NCI-H1436 (cell line): ENCODE measurements around the gene P4HB.

Experiments used
- DNase-seq: peaks from one replicate; lab custom pipeline; 2025; lab: John Stamatoyannopoulos, UW

The P4HB gene

GRCh38 chr17:81859906-81860755, at the start of gene P4HB:
P4HB (minus strand) TSS chr17:81860535; CDS start chr17:81860471, 64 bp downstream.
- DNase-seq: no peak

- DNase-seq: no peak
Observed at GRCh38 chr17:81909231-81909630, 48.9 kb upstream of the P4HB start.

GRCh38 chr17:81908793-81909192, 48.5 kb upstream of the P4HB start:
- DNase-seq: no peak

DNA sequence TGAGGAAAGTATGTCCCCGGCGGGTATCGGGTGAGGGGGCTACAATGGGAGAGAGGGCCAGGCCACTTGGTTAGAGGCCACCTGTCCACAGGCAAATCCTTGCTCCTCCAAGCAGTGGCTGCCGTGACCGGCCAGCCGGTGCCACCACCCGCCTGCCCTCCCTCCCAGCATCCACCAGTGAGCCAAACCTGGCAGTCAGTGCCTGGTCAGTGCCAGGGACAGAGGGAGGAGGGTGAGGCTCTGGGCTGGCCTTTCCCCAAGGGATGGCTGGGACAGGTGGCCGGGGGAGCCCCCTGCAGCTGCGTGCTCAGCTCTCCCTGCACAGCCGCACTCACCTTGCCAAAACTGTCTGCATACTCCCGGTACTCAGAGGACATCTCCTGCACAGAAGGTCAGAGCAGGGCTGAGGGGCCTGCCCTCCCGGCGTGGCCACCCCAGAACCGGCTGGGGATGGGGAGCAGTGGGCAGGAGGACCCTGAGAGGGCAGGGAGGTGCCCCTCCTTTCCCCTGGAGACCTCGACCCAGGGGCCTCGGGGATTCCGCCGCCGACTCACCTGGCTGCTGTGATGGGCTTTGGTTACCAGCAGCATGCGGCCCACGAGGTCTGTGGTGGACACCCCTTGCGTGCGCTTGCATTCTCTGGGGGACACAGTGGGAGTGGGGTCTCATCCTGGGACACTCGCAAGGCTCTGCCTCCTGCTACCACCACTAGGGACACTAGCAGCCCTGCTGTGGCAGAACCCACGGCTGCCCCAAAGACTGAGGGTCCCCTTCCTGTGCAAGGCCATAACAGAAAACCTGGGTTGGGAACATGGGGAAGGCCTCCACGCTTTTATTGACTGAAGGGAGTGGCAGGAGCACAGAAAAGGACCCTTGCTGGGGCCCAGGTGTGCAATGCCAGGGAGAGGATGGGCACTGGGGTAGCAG, 47.1 kb upstream of the P4HB start:
- DNase-seq: no peak

DNA sequence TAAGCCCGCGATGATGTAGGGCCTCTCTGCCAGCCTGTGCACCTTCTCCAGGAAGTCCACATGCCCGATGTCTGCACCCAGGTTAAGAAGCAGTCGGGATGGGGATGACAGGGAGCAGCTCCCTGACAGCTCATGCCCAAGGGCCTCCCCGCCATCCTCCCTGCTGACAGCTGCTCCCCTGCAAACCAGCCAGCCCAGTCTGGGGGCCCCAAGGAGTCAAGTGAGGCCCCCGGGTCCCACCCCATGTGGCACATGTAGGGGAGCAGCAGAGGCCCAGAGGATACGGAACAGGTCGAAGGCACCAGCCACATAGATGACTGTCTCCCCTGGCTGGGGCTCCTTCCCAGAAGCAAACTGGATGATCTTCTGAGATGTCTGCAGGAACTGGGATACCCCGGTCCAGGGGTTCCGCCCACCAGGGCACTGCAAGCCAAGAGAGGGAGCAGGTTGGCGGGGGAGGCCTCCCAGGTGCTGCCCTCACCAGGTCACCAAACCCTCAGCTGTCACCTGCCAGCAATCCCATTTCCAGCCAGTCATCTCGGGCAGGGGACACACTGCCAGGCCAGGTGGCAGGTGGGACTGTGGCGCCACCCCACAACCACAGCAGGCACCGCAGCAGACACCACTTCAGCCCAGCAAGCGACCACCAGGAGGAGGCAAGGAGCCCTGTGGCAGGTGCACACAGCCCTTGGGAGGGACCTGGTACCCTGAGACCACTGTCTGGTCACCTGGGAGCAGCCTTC, 46.3 kb upstream of the P4HB start:
- no peak for DNase-seq

DNA sequence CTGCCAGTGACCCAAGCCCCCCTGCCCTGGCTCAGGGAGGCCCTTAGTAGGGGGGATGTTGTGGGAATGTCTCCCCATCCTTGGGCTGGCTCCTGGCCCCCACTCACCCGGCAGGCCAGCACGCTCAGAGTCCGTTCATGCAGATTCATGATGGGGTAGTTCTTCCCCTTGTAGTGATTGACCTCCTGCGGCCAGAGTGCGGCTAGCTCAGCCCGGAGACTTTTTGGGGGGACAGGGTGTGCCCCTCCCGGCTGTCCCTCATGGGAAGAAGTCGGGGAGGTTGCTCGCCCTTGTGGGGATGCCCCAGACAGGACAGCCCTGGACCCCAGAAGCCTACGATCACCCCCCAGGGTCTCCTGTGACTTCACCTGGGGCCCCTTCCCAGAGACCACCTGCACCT, 45.7 kb upstream of the P4HB start:
- no peak for DNase-seq

- DNase-seq: no peak
Observed at GRCh38 chr17:81905424-81905875, 45.1 kb upstream of the P4HB start.

DNA sequence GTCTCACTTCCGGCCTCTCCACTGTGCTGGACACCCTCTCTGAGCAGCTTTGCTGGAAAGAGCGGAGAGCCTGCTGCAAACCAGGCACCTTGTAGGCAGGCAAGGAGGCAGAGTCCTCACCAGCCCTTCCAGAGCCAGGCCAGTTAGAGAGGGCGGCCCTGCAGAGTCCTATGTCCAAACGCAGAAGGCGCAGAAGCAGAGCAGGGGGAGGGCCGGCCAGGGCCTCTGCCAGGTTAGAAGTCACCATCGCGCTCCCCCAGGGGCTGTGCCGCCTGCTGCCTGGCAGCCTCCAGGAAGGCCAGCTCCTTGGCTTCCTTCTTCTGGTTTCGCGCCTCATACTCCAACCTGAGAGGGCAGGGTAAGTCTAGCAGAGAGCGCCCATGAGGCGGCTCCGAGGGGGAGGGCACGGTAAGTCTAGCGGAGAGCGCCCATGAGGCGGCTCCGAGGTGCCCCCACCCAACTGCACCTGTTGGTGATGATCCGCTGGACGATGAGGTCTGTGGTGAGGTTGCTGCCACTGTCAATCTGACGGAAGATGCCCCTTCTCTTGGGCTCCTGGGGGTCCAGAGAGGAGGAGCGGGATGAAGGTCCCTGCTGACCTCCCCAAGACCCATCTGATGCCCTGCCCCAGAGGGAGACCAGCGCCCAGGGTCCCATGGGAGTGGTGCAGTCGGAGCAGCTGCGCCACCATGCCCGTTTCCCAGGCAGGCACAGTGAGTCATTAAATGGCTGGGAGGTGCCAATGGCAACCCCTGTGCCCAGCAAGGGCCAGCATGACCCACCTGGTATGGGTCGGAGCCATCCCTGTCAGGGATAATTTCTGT, 44.5 kb upstream of the P4HB start:
- DNase-seq: no peak

GRCh38 chr17:81903896-81904599, 43.7 kb upstream of the P4HB start:
- no peak for DNase-seq

DNA sequence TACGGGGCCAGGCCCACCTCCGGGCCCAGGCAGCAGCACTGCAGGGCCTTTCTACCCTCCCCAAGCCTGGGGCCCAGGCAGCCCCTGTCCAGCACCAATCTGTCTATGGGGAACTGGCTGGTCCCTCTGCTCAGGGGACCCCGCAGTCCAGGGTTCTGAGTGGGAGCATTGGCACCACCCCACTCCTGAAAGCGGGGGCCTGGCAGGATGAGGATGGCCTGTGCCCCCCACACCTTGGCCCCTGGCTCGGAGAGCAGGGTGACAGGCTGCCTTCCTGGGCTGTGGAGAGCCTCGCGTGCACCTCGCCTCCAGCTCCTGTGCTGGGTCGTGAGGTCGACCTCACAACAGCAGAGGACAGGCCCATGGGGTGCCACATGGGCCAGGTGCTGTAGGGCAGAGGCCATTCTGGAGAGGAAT, 43.1 kb upstream of the P4HB start:
- DNase-seq: no peak

DNA sequence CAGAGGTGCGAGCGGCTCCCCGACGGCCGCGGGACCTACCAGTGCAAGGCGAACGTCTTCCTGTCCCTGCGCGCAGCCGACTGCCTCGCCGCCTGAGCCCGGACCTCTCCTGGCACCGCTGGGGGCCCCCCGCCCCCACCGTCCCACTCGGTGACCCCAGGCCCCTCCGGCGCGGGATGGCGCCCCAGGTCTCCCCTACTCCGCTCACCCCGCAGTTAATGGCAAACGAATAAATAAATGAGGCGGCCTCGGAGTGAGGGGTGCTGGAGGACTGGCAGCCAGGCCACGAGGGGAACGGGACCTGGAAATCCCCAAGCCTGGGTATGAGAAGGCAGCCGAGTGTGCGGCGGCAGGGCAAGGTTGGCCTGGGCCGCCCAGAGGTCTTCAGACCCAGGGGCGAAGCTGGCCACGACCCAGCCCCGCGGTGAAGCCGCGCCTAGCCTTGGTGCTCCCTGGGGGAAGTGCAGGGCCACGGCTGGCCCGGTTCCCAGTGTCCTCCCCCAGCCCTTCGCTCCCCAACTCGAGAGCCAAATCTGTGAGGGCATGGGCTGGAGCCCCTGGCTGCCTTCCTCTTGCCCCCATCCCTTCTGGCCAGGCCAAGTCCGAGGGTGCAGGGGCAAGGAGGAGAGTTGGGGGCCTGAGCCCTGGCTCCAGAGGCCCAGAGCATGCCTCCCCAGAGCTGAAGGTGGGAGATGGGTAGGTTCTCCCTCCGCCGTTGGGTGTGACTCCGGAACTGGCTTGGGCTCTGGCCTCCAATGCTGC, 42.5 kb upstream of the P4HB start:
- no peak for DNase-seq

DNA sequence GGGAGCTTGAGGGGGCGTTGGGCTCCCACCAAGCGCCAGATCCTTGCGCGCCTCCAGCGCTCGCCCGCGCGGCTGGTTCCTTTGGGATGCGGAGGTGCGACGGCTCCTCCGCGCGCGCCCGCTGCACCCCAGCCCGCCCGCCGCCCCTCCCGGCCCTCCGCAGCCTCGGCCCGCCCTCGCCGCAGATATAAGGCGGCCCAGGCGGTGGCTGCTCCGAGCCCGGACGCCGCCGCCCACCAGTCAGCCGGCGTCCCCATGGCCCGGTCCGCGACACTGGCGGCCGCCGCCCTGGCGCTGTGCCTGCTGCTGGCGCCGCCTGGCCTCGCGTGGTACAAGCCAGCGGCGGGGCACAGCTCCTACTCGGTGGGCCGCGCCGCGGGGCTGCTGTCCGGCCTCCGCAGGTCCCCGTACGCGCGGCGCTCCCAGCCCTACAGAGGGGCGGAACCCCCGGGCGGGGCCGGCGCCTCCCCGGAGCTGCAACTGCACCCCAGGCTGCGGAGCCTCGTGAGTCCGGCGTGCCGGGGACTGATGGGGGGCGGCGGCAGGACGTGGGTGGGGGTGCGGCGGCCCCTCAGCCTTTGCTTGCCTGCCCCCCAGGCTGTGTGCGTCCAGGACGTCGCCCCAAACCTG, 41.8 kb upstream of the P4HB start, which contains the start of gene NPB:
NPB (plus strand) TSS at position 216 of the 630 bp plus-strand sequence; CDS start at position 256, 40 bp downstream.
- DNase-seq: no peak

DNA sequence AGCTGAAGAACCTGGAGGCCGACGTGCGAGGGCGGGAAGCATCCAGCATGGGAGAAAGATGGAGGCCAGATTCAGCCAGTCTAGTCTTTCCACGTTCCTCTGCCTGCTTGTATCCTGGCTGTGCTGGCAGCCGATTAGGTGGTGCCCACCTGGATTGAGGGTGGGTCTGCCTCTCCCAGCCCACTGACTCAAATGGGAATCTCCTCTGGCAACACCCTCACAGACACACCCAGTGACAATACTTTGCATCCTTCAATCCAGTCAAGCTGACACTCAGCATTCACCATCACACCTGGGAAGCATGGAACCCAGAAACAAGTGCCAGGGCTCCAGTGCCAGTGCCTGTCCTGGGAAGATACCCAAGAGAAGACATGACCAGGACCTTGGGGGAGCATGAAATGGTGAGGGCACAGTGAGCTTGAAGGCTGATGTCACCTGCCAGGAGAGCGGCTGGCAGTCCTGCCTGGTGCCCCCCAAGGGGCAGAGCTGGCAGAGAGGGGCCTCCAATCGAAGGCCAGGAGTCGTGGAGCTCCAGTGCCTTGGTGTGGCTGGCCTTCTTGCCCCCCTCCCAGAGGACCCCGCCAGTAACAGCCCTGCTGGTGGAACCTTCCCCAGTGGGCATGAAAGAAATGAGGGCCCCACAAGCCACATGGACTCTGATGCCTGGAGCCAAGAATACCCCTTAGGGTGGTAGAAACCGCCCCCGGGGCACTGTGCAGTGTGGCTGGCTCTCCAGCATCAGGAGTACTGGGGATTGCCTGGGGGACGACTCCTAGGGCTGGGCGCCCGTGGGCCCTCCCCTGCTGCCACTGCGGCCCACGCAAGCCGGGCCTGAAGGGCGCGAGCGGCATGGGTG, 41.1 kb upstream of the P4HB start:
- no peak for DNase-seq

DNA sequence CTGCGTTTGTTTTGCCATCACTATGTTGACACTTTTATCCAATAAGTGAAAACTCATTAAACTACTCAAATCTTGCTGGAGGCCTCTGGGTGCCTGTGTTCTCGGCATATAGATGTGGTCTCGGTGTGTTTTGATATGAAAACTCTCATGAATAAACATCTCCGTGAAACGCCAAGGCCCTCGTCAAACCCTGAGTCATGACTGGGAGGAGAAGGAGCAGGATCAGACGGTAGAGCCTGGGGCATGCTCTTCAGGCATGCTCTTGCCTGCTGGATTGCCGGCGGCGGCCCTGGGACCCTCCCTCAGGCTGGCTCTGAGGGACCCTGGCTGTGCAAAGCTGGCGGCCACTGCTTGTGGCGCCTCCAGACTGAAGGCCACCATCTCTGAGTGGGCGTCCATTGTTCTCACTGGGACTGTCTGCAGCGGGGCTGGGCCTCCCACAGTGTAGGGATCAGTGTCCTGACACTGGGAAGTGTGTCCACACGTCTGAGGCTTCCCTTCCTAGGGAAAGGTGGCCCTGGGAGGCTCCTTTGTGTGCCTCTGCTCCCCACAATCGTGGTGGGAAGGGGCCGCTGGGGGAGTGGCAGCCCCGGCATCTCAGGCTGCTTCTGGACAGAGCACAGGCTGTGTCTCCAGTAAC, 40.0 kb upstream of the P4HB start:
- DNase-seq: no peak

DNA sequence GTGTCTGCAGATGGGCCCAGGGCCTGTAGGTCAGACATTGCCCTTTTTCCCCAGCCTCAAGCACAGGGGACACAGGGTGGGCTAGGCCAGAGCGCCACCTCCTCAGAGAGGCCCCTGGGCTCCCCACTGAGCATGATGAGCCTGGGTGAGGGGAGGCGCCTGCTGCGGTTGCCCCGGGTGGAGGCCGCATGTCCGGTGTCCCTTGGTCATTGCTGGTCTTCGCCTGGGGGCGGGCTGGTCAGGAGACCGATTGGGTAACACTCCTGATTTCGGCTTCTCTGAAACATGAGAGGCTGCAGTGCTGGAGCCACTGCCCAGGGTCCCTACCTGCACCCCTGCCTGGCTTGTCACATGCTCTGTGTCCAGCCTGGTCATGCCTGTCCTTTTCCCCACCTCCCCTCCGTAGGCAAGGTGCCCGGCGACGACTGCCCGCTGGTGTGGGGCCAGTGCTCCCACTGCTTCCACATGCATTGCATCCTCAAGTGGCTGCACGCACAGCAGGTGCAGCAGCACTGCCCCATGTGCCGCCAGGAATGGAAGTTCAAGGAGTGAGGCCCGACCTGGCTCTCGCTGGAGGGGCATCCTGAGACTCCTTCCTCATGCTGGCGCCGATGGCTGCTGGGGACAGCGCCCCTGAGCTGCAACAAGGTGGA, 39.3 kb upstream of the P4HB start:
- DNase-seq: no peak

DNA sequence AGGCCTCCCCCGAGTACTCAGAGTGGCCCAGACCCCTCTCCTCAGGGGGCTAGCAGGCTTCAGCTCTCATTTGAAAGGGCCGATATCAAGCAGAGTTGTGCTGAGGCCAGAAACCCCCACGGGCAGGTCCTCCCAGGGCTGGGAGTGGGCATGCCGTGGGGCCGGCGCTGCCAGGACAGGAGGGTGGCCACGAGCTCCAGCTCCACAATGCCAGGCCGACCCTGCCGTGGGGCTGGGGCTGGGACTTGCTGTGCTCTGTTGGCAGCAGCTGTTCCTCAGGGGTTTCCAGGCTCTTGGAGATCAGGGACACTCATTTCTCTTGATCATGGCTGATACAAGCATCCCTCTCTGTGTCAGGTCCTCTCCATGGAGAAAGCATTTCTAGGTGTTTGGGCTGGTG, 38.5 kb upstream of the P4HB start:
- no peak for DNase-seq
